CD4-positive, alpha-beta T cell (primary cell): ENCODE data around the gene INTS6. TPM values are rescaled to one million over a fixed set of nuclear protein-coding genes. Genes with fewer than 3 reads are reported as not detected.
A peak's percentile ranks its signal among the peaks of the same experiment; 100 is the strongest.

Experiments used
- ATAC-seq: fragments of 200-7000 bp; cut with Tn5 transposase; one replicate; pipeline ENCODE4 v1.10.0; 2022; ENCODE audit warnings: mild to moderate bottlenecking; ENCODE audit not compliant: poor library complexity
- CTCF ChIA-PET: fragments of 350-600 bp; sonication (Branson Sonifier 250); formaldehyde crosslinking; loops from one replicate; lab custom pipeline; 2021; ENCODE audit warnings: antibody characterized with exemption, inconsistent platforms; lab: Charles Lee
- POLR2A ChIA-PET: fragments of 350-600 bp; sonication (Branson Sonifier 250); formaldehyde crosslinking; loops from one replicate; lab custom pipeline; 2021; ENCODE audit warnings: antibody characterized with exemption, inconsistent platforms; lab: Charles Lee
- DNase-seq, 14 experiments: peaks; one replicate each; pipeline ENCODE4 v3.0.0-alpha.2; 2013 to 2020; ENCODE audit warnings: mixed read lengths in 2 of 14
- H3K27ac ChIP-seq, 2 donors: one replicate each; pipeline versions ENCODE4 v1.5.1 to v1.7.0; 2013; ENCODE audit warnings: low read length in 2 of 2, low read depth in 1 of 2, mild to moderate bottlenecking in 1 of 2
- H3K27me3 ChIP-seq, 2 experiments: 1 replicate in 1 of 2; 2 replicates in 1 of 2; pipeline versions ENCODE4 v1.6.1 to v1.7.0; 2013; ENCODE audit warnings: low read length in 2 of 2, control low read depth in 1 of 2, mild to moderate bottlenecking in 1 of 2, moderate library complexity in 1 of 2; ENCODE audit not compliant: insufficient read depth in 2 of 2, control insufficient read depth in 1 of 2
- H3K36me3 ChIP-seq: one replicate; pipeline ENCODE4 v1.6.1; 2013; ENCODE audit warnings: low read length, control low read depth; ENCODE audit not compliant: insufficient read depth
- H3K4me1 ChIP-seq: one replicate; pipeline ENCODE4 v1.6.1; 2013; ENCODE audit warnings: low read length, control low read depth; ENCODE audit not compliant: insufficient read depth
- H3K4me3 ChIP-seq: one replicate; pipeline ENCODE4 v1.5.1; 2013; ENCODE audit warnings: mild to moderate bottlenecking, low read length, moderate library complexity
- H3K9me3 ChIP-seq, 2 experiments: 1 replicate in 1 of 2; 2 replicates in 1 of 2; pipeline versions ENCODE4 v1.6.1 to v1.7.0; 2013; ENCODE audit warnings: low read length in 2 of 2, mild to moderate bottlenecking in 2 of 2, control low read depth in 1 of 2, moderate library complexity in 1 of 2; ENCODE audit not compliant: control insufficient read depth in 1 of 2, insufficient read depth in 1 of 2
- H3K27ac Mint-ChIP-seq: one replicate; pipeline ENCODE4 v1.8.0; 2020; ENCODE audit warnings: mixed read lengths
- H3K27me3 Mint-ChIP-seq: one replicate; pipeline ENCODE4 v1.8.0; 2021; ENCODE audit warnings: mixed read lengths
- H3K36me3 Mint-ChIP-seq: one replicate; pipeline ENCODE4 v1.8.0; 2021; ENCODE audit warnings: low read depth, mixed read lengths
- H3K4me1 Mint-ChIP-seq: one replicate; pipeline ENCODE4 v1.8.0; 2021; ENCODE audit warnings: low read depth, mixed read lengths
- H3K4me3 Mint-ChIP-seq: one replicate; pipeline ENCODE4 v1.8.0; 2020; ENCODE audit warnings: mild to moderate bottlenecking, mixed read lengths
- H3K9me3 Mint-ChIP-seq: one replicate; pipeline ENCODE4 v1.8.0; 2020; ENCODE audit warnings: mixed read lengths
- intact Hi-C, 2 experiments: fragments of 100-400 bp; cut with DNase I in 1 of 2; cut with micrococcal nuclease in 1 of 2; formaldehyde crosslinking; loops; one replicate each; pipeline versions ENCODE4 v1.15.1 to v1.9.0; 2023 to 2025; cut with DNase I, micrococcal nuclease
- total RNA-seq, 174 experiments: library from RNA in 2 of 174; stranded (reverse) in 2 of 174; gene quantifications; one replicate each; pipeline ENCODE4 v1.2.3 and lab custom pipeline; 2021 to 2026
- TF ChIP-seq, protein P1 (sequence below): fragments of 200-600 bp; IDR thresholded peaks from one replicate; pipeline ENCODE4 v1.8.0; 2022; ENCODE audit warnings: antibody characterized with exemption, mild to moderate bottlenecking

INTS6 gene
- total RNA-seq, 2 experiments from 2014 or later: 40.8 to 45.8 TPM

DNA sequence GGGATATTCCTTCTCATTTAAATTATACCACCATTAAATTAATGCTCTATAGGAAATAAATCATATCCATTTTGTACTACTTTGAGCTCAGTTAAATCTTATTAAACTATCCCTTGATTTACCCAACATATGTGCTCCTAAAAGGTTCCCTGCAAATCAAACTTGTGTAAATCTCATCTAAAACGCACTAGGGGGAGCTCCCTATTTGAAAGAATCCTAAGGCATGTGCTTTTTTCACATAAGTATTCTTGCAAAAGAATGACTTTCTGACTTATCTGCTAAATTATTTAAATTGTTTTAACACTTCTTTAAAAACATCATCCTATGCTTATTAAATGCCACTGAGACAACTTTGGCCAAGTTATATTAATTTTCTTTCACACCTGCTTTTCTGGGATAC lies 7.9 kb downstream of the INTS6 start:
- Histone ChIP-seq H3K27ac (no peak overlapping the region), H3K9me3 (no peaks in the 10 kb centered on the region), H3K36me3 (peaks cover 9% of the 10 kb centered on the region), H3K4me3 (no peak overlapping the region), H3K27me3 (no peaks in the 10 kb centered on the region), H3K4me1 (no peaks in the 10 kb centered on the region)
- peaks cover 22% of the 10 kb centered on the region for H3K36me3 Mint-ChIP-seq
- CTCF ChIA-PET: interaction anchor here (1.1 to 2.1 kb wide), 6 partner anchors 9 to 356 kb away, joined by 3 to 5 read pairs (median 4); no protein-coding TSS in a partner anchor
- DNase-seq (peak in 3 of 14 experiments; percentile 45 to 58 (median 49)), ATAC-seq (peak; percentile 59)
- peaks cover 39% of the 10 kb centered on the region for H3K4me1 Mint-ChIP-seq
- POLR2A ChIA-PET: interaction anchor here (1.3 to 7.4 kb wide), 2 partner anchors 9 to 11 kb away, joined by 3 to 56 read pairs; partner anchors contain the start of gene INTS6
- no peak overlapping the region for H3K4me3 Mint-ChIP-seq
- TF ChIP-seq, protein P1, sequence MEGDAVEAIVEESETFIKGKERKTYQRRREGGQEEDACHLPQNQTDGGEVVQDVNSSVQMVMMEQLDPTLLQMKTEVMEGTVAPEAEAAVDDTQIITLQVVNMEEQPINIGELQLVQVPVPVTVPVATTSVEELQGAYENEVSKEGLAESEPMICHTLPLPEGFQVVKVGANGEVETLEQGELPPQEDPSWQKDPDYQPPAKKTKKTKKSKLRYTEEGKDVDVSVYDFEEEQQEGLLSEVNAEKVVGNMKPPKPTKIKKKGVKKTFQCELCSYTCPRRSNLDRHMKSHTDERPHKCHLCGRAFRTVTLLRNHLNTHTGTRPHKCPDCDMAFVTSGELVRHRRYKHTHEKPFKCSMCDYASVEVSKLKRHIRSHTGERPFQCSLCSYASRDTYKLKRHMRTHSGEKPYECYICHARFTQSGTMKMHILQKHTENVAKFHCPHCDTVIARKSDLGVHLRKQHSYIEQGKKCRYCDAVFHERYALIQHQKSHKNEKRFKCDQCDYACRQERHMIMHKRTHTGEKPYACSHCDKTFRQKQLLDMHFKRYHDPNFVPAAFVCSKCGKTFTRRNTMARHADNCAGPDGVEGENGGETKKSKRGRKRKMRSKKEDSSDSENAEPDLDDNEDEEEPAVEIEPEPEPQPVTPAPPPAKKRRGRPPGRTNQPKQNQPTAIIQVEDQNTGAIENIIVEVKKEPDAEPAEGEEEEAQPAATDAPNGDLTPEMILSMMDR: peak; percentile 60
- H3K9me3 Mint-ChIP-seq: no peaks in the 10 kb centered on the region
- H3K27me3 Mint-ChIP-seq: no peaks in the 10 kb centered on the region
- H3K27ac Mint-ChIP-seq: no peak overlapping the region
- intact Hi-C loops: loop anchor here in 1 of 2 experiments (2.0 kb wide), 1 partner anchor 352 kb away; no protein-coding TSS in a partner anchor

DNA sequence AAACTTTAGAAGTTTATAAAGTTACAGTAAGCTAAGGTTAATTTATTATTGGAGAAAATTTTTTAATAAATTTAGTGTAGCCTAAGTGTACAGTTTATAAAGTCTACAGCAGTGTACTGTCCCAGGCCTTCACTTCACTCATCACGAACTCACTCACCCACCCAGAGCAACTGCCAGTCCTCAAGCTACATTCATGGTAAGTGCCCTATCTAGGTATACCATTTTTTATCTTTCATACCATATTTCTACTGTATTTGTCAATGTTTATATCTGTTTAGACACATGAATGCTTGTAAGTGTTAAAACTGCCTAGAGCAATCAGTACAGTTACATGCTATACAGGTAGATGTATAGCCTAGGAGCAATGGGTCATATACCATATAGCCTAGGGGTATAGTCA lies 12.5 kb downstream of the INTS6 start:
- TF ChIP-seq, protein P1: no peak
- POLR2A ChIA-PET: interaction anchor here (0.6 to 7.4 kb wide), 3 partner anchors 11 to 40 kb away, joined by 4 to 56 read pairs (median 6); partner anchors contain the start of gene INTS6
- no peaks in the 10 kb centered on the region for H3K27me3 Mint-ChIP-seq
- H3K4me1 Mint-ChIP-seq: peaks cover 39% of the 10 kb centered on the region
- H3K27ac Mint-ChIP-seq: no peak overlapping the region
- no peaks in the 10 kb centered on the region for H3K9me3 ChIP-seq
- H3K36me3 ChIP-seq: no peaks in the 10 kb centered on the region
- H3K4me1 ChIP-seq: no peaks in the 10 kb centered on the region
- H3K4me3 Mint-ChIP-seq: no peak overlapping the region
- H3K9me3 Mint-ChIP-seq: no peaks in the 10 kb centered on the region
- DNase-seq (no peak), ATAC-seq (no peak)
- CTCF ChIA-PET: interaction anchor here (2.2 kb wide), 1 partner anchor 357 kb away, joined by 8 read pairs; no protein-coding TSS in a partner anchor
- H3K27ac ChIP-seq: no peak overlapping the region
- H3K36me3 Mint-ChIP-seq: peaks cover 12% of the 10 kb centered on the region
- intact Hi-C loops: no loop called here
- H3K4me3 ChIP-seq: no peak overlapping the region
- H3K27me3 ChIP-seq: no peaks in the 10 kb centered on the region

DNA sequence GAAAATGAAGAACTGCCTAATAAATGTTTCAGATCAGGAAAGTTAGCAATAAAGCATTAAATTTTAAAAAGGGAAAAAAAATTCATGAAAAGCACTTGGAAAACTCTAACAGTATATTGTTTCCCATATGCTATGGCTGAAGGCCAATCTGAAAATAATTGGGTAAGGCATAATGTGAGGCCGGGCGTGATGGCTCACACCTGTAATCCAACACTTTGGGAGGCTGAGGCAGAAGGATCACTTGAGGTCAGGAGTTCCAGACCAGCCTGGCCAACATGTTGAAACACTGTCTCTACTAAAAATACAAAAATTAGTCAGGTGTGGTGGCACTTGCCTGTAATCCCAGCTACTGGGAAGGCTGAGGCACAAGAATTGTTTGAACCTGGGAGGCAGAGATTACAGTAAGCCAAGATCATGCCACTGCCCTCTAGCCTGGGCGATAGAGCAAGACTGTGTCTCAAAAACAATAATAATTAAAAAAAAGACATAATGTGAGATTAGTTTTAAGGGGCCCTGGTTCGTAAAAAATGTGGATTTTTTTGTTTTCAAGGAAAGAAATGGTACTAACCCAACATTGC lies 15.2 kb downstream of the INTS6 start:
- no peaks in the 10 kb centered on the region for H3K4me1 ChIP-seq
- H3K4me3 ChIP-seq: no peak overlapping the region
- ATAC-seq (no peak), DNase-seq (no peak)
- intact Hi-C loops: loop anchor here (2.0 to 10.0 kb wide), 3 partner anchors 145 to 687 kb away; partner anchors contain the start of genes NEK5 (in 1 of the 2) and WDFY2 (in 1 of the 2)
- peaks cover 40% of the 10 kb centered on the region for H3K4me1 Mint-ChIP-seq
- no peak overlapping the region for H3K4me3 Mint-ChIP-seq
- H3K27ac Mint-ChIP-seq: no peak overlapping the region
- H3K9me3 ChIP-seq: no peaks in the 10 kb centered on the region
- H3K9me3 Mint-ChIP-seq: no peaks in the 10 kb centered on the region
- no peaks in the 10 kb centered on the region for H3K27me3 Mint-ChIP-seq
- peaks cover 15% of the 10 kb centered on the region for H3K36me3 Mint-ChIP-seq
- TF ChIP-seq, protein P1: no peak
- H3K36me3 ChIP-seq: no peaks in the 10 kb centered on the region
- ChIA-PET CTCF (no interaction called here), POLR2A (no interaction called here)
- H3K27me3 ChIP-seq: no peaks in the 10 kb centered on the region
- H3K27ac ChIP-seq: no peak overlapping the region
